ENCODE results near the gene DISP3.

Gene DISP3

GRCh38 chr1:11581445-11581991 lies 102.6 kb downstream of the DISP3 start:
- no peak overlapping the region for H2AFZ ChIP-seq
- no peak overlapping the region for H3K27ac ChIP-seq
- no peak overlapping the region for H3K9ac ChIP-seq
- no peak overlapping the region for H3K4me3 ChIP-seq (ENCODE audit: low read depth, low read length)
- no peak overlapping the region for H3K4me2 ChIP-seq (ENCODE audit: low read length)
- peaks cover 4% of the 10 kb centered on the region for H3K27me3 ChIP-seq (ENCODE audit: control insufficient read depth, insufficient read depth, low read length)
- no peaks in the 10 kb centered on the region for H3K79me2 ChIP-seq
- no peaks in the 10 kb centered on the region for H3K36me3 ChIP-seq (ENCODE audit: control insufficient read depth, insufficient read depth, low read length)
- H3K4me1 ChIP-seq, result no peaks in the 10 kb centered on the region
- TF ChIP-seq CTCF (IDR thresholded peaks at IDR 0.05), result no peak
- H3K9me3 ChIP-seq (ENCODE audit: control insufficient read depth, low read length), result no peaks in the 10 kb centered on the region

GRCh38 chr1:11585389-11585788 lies 106.4 kb downstream of the DISP3 start:
- H3K4me3 ChIP-seq (ENCODE audit: low read depth, low read length), result no peak overlapping the region
- no peaks in the 10 kb centered on the region for H3K4me1 ChIP-seq
- no peak overlapping the region for H3K4me2 ChIP-seq (ENCODE audit: low read length)
- no peaks in the 10 kb centered on the region for H3K36me3 ChIP-seq (ENCODE audit: control insufficient read depth, insufficient read depth, low read length)
- TF ChIP-seq CTCF (IDR thresholded peaks at IDR 0.05), result no peak
- H3K9me3 ChIP-seq (ENCODE audit: control insufficient read depth, low read length), result no peaks in the 10 kb centered on the region
- no peak overlapping the region for H2AFZ ChIP-seq
- H3K9ac ChIP-seq, result no peak overlapping the region
- no peaks in the 10 kb centered on the region for H3K79me2 ChIP-seq
- no peak overlapping the region for H3K27ac ChIP-seq
- no peaks in the 10 kb centered on the region for H3K27me3 ChIP-seq (ENCODE audit: control insufficient read depth, insufficient read depth, low read length)

Measured in parathyroid adenoma (tissue), 2 donors.